ENCODE measurements around the gene PCDH15. TPM values are rescaled to one million over a fixed set of nuclear protein-coding genes. Genes with fewer than 3 reads are reported as not detected.

The PCDH15 gene
- total RNA-seq, 6 donors from 2014 or later: 0.59 to 1.9 (median 1.1) TPM

GRCh38 chr10:54702583-54703485, 98.2 kb downstream of the PCDH15 start:
- no peaks in the 10 kb centered on the region for H3K9me3 ChIP-seq
- no peak overlapping the region for H3K27ac ChIP-seq
- DNase-seq (no peak), ATAC-seq (ENCODE audit: low FRiP score in 2 of 2) (no peak)
- H3K4me1 ChIP-seq: no peaks in the 10 kb centered on the region
- TF ChIP-seq POLR2AphosphoS5 (IDR thresholded peaks at IDR 0.05) (no peak), CTCF (IDR thresholded peaks at IDR 0.05) (no peak), POLR2A (IDR thresholded peaks at IDR 0.05) (no peak), EP300 (IDR thresholded peaks at IDR 0.05) (no peak)
- H3K36me3 ChIP-seq: no peaks in the 10 kb centered on the region
- 81 to 89% methylated on average over 3 of the region's 3 CpGs for WGBS, 2 donors
- no peaks in the 10 kb centered on the region for H3K27me3 ChIP-seq
- no peak overlapping the region for H3K4me3 ChIP-seq

GRCh38 chr10:54691331-54691730, 109.7 kb downstream of the PCDH15 start:
- WGBS, 2 donors: 35 to 50% methylated on average over 1 of the region's 1 CpG
- no peak for ATAC-seq (ENCODE audit: low FRiP score in 2 of 2)
- TF ChIP-seq CTCF (IDR thresholded peaks at IDR 0.05) (no peak), EP300 (IDR thresholded peaks at IDR 0.05) (no peak), POLR2AphosphoS5 (IDR thresholded peaks at IDR 0.05) (no peak), POLR2A (IDR thresholded peaks at IDR 0.05) (no peak)

GRCh38 chr10:54682554-54682953, 118.5 kb downstream of the PCDH15 start:
- no peaks in the 10 kb centered on the region for H3K9me3 ChIP-seq
- H3K4me3 ChIP-seq: no peak overlapping the region
- no peak for DNase-seq
- H3K27ac ChIP-seq: no peak overlapping the region
- 44 to 67% methylated on average over 1 of the region's 1 CpG for WGBS, 2 donors
- no peaks in the 10 kb centered on the region for H3K27me3 ChIP-seq
- TF ChIP-seq EP300 (IDR thresholded peaks at IDR 0.05) (no peak), POLR2AphosphoS5 (IDR thresholded peaks at IDR 0.05) (no peak), CTCF (IDR thresholded peaks at IDR 0.05) (no peak), POLR2A (IDR thresholded peaks at IDR 0.05) (no peak)
- ATAC-seq (ENCODE audit: low FRiP score in 2 of 2): no peak
- no peaks in the 10 kb centered on the region for H3K36me3 ChIP-seq
- no peaks in the 10 kb centered on the region for H3K4me1 ChIP-seq

More at GRCh38 chr10:54691331-54691730, 109.7 kb downstream of the PCDH15 start:
- Histone ChIP-seq H3K9me3 (no peaks in the 10 kb centered on the region), H3K36me3 (no peaks in the 10 kb centered on the region), H3K4me3 (no peak overlapping the region), H3K27ac (no peak overlapping the region), H3K4me1 (no peaks in the 10 kb centered on the region), H3K27me3 (no peaks in the 10 kb centered on the region)
- DNase-seq: no peak

- no peaks in the 10 kb centered on the region for H3K27me3 ChIP-seq
- DNase-seq: no peak
- H3K9me3 ChIP-seq: no peaks in the 10 kb centered on the region
- H3K4me3 ChIP-seq: no peak overlapping the region
- no peak for ATAC-seq (ENCODE audit: low FRiP score in 2 of 2)
- WGBS, 2 donors: 78 to 84% methylated on average over 2 of the region's 2 CpGs
- H3K4me1 ChIP-seq: no peaks in the 10 kb centered on the region
- TF ChIP-seq POLR2AphosphoS5 (IDR thresholded peaks at IDR 0.05) (no peak), CTCF (IDR thresholded peaks at IDR 0.05) (no peak), EP300 (IDR thresholded peaks at IDR 0.05) (no peak), POLR2A (IDR thresholded peaks at IDR 0.05) (no peak)
- H3K36me3 ChIP-seq: no peaks in the 10 kb centered on the region
- H3K27ac ChIP-seq: no peak overlapping the region
These were observed 119.9 kb downstream of the PCDH15 start for GRCh38 chr10:54681136-54681535.
